ENCODE data around the gene HDAC7.

HDAC7 gene

DNA sequence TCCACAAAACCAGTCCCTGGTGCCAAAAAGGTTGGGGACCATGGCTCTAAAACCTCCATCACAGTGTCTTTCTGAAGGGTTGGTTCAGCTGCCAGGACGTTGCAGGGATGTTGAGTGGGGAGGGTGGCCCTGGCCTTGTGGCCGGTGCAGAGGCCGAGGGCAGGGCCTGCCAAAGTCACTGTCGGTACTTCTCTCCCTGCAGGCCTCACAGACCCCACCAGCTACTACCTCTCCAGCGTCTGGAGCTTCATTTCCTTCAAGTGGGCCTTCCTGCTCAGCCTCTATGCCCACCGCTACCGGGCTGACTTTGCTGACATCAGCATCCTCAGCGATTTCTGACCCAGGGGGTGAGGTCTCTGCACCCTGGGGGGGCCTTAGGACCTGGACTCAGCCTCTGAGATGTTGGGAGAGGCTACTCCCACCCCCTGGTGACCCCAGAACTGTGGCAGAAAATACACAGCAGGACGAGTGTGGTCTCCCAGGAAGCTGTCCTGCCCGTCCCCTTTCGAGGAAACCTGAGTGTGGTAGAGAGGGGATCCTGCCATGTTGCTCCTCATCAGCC lies 39.7 kb downstream of the HDAC7 start:
- Histone ChIP-seq H3K4me3 (ENCODE audit: low read length, poor library complexity, severe bottlenecking) (no peak overlapping the region), H3K27me3 (ENCODE audit: insufficient read depth, low read length, poor library complexity, severe bottlenecking) (no peaks in the 10 kb centered on the region), H2AFZ (ENCODE audit: low read length) (no peak overlapping the region), H3K9ac (ENCODE audit: low read depth, low read length, poor library complexity, severe bottlenecking) (no peak overlapping the region), H3K9me2 (replicated peaks; ENCODE audit: low read depth, low read length) (no peaks in the 10 kb centered on the region), H4K20me1 (ENCODE audit: insufficient read depth, low read length, poor library complexity, severe bottlenecking) (peaks cover 5% of the 10 kb centered on the region), H3K79me2 (ENCODE audit: insufficient read depth, low read length) (no peaks in the 10 kb centered on the region; the same call in 1 of the 2 replicates), H3K36me3 (ENCODE audit: insufficient read depth, low read length) (peaks cover 31% of the 10 kb centered on the region; the same call in 1 of the 2 replicates), H3K9me3 (ENCODE audit: insufficient read depth, low read depth, low read length) (no peaks in the 10 kb centered on the region), H3K4me2 (ENCODE audit: low read depth, low read length, poor library complexity, severe bottlenecking) (no peak overlapping the region), H3F3A (ENCODE audit: low read depth) (no peaks in the 10 kb centered on the region; the same call in 1 of the 2 replicates), H3K4me1 (ENCODE audit: insufficient read depth, low read length, poor library complexity, severe bottlenecking) (peaks cover 35% of the 10 kb centered on the region)
- TF ChIP-seq EZH2phosphoT487 (IDR thresholded peaks at IDR 0.05; ENCODE audit: borderline replicate concordance) (no peak), CTCF (conservative IDR thresholded peaks at IDR 0.05; ENCODE audit: low read length) (no peak)

DNA sequence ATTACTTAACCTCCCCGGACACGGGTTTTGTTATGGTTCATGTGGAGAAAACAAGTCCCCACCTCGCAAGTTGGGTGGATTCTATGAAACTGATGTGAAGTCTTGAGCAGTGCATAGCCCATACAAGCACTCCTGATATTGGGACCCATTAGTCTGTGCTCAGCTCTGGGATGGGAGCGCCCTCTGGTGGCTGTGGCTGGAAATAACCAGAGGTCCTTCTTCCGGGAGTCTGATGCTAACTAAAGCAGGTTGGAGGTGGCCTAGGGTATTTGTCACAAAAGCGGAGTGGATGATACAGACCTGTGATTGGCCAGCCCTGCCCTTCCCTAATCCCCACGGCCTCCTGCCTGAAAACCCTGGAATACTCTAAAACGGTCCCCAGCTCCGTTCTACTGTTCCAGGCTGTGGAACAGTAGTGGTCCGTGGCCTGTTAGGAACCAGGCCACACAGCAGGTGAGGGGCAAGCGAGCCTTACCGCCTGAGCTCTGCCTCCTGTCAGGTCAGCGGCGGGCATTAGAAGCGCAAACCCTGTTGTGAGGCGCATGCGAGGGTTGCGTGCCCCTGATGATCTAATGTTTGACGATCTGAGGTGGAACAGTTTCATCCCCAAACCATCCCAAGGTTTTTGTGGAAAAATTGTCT lies 40.3 kb downstream of the HDAC7 start:
- Histone ChIP-seq H4K20me1 (ENCODE audit: insufficient read depth, low read length, poor library complexity, severe bottlenecking) (peaks cover 5% of the 10 kb centered on the region), H3K4me3 (ENCODE audit: low read length, poor library complexity, severe bottlenecking) (no peak overlapping the region), H2AFZ (ENCODE audit: low read length) (no peak overlapping the region), H3K9me2 (replicated peaks; ENCODE audit: low read depth, low read length) (no peaks in the 10 kb centered on the region), H3K27me3 (ENCODE audit: insufficient read depth, low read length, poor library complexity, severe bottlenecking) (no peaks in the 10 kb centered on the region), H3K9me3 (ENCODE audit: insufficient read depth, low read depth, low read length) (no peaks in the 10 kb centered on the region), H3F3A (ENCODE audit: low read depth) (no peaks in the 10 kb centered on the region; the same call in 1 of the 2 replicates), H3K9ac (ENCODE audit: low read depth, low read length, poor library complexity, severe bottlenecking) (no peak overlapping the region), H3K79me2 (ENCODE audit: insufficient read depth, low read length) (peaks cover 1% of the 10 kb centered on the region; the same call in 1 of the 2 replicates), H3K4me1 (ENCODE audit: insufficient read depth, low read length, poor library complexity, severe bottlenecking) (peaks cover 41% of the 10 kb centered on the region), H3K4me2 (ENCODE audit: low read depth, low read length, poor library complexity, severe bottlenecking) (no peak overlapping the region), H3K36me3 (ENCODE audit: insufficient read depth, low read length) (peaks cover 25% of the 10 kb centered on the region; the same call in 1 of the 2 replicates)
- TF ChIP-seq CTCF (conservative IDR thresholded peaks at IDR 0.05; ENCODE audit: low read length) (peak; percentile 99), EZH2phosphoT487 (IDR thresholded peaks at IDR 0.05; ENCODE audit: borderline replicate concordance) (no peak)

DNA sequence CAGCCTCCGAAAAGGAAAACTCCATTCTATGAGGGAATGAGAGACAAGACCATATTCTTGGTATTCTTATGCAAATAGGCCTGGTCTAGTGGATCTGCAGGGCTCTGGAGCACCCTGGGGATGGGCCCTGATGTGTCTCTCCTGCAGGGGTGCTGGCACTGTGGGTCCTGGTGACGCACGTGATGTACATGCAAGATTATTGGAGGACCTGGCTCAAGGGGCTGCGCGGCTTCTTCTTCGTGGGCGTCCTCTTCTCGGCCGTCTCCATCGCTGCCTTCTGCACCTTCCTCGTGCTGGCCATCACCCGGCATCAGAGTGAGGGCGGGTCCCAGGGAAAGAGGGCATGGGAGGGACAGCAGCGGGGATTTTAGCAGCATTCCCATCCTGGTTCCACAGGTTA lies 40.8 kb downstream of the HDAC7 start:
- no peak for TF ChIP-seq CTCF (conservative IDR thresholded peaks at IDR 0.05; ENCODE audit: low read length)
- no peak for TF ChIP-seq EZH2phosphoT487 (IDR thresholded peaks at IDR 0.05; ENCODE audit: borderline replicate concordance)
- H3K9me2 ChIP-seq (replicated peaks; ENCODE audit: low read depth, low read length): no peaks in the 10 kb centered on the region
- no peak overlapping the region for H3K9ac ChIP-seq (ENCODE audit: low read depth, low read length, poor library complexity, severe bottlenecking)
- H4K20me1 ChIP-seq (ENCODE audit: insufficient read depth, low read length, poor library complexity, severe bottlenecking): peaks cover 5% of the 10 kb centered on the region
- H3K36me3 ChIP-seq (ENCODE audit: insufficient read depth, low read length): peaks cover 19% of the 10 kb centered on the region; the same call in 1 of the 2 replicates
- H2AFZ ChIP-seq (ENCODE audit: low read length): no peak overlapping the region
- peaks cover 47% of the 10 kb centered on the region for H3K4me1 ChIP-seq (ENCODE audit: insufficient read depth, low read length, poor library complexity, severe bottlenecking)
- H3K4me3 ChIP-seq (ENCODE audit: low read length, poor library complexity, severe bottlenecking): no peak overlapping the region
- H3K27me3 ChIP-seq (ENCODE audit: insufficient read depth, low read length, poor library complexity, severe bottlenecking): no peaks in the 10 kb centered on the region
- H3K4me2 ChIP-seq (ENCODE audit: low read depth, low read length, poor library complexity, severe bottlenecking): no peak overlapping the region
- H3K79me2 ChIP-seq (ENCODE audit: insufficient read depth, low read length): peaks cover 7% of the 10 kb centered on the region
- H3K9me3 ChIP-seq (ENCODE audit: insufficient read depth, low read depth, low read length): no peaks in the 10 kb centered on the region
- H3F3A ChIP-seq (ENCODE audit: low read depth): no peaks in the 10 kb centered on the region; the same call in 1 of the 2 replicates
